Left lung (tissue), 10 donors: ENCODE data around the gene SLC25A10. TPM values are rescaled to one million over a fixed set of nuclear protein-coding genes. Genes with fewer than 3 reads are reported as not detected.

ENCODE experiments used
- ATAC-seq: fragments of 200-7000 bp; cut with Tn5 transposase; one replicate; pipeline ENCODE4 v1.9.1; 2020; ENCODE audit warnings: moderate library complexity
- DNase-seq, 4 donors: peaks; one replicate each; pipeline ENCODE4 v3.0.0-alpha.2; 2013 to 2020
- H3K27ac ChIP-seq, 2 donors: fragments of 200-600 bp; sonication (generic) in 1 of 2; one replicate each; pipeline versions ENCODE4 v1.5.0 to v1.8.0; 2020 to 2021
- H3K27me3 ChIP-seq, 2 donors: fragments of 200-600 bp; sonication (generic) in 1 of 2; one replicate each; pipeline versions ENCODE4 v1.5.0 to v1.8.0; 2020 to 2021
- H3K36me3 ChIP-seq, 2 donors: fragments of 200-600 bp; sonication (generic) in 1 of 2; one replicate each; pipeline versions ENCODE4 v1.5.0 to v1.8.0; 2020 to 2021
- H3K4me1 ChIP-seq, 2 donors: fragments of 200-600 bp; one replicate each; pipeline ENCODE4 v1.8.0; 2021
- H3K4me3 ChIP-seq, 2 donors: fragments of 200-600 bp; sonication (generic) in 1 of 2; one replicate each; pipeline versions ENCODE4 v1.5.0 to v1.8.0; 2020 to 2021; ENCODE audit warnings: mild to moderate bottlenecking in 1 of 2
- H3K9me3 ChIP-seq, 2 donors: fragments of 200-600 bp; sonication (generic) in 1 of 2; one replicate each; pipeline versions ENCODE4 v1.5.0 to v1.8.0; 2020 to 2021
- CTCF ChIP-seq, 2 donors: fragments of 200-600 bp; sonication (generic) in 1 of 2; IDR thresholded peaks; one replicate each; pipeline versions ENCODE4 v1.5.0 to v1.8.0; 2021; ENCODE audit warnings: antibody characterized with exemption in 2 of 2
- intact Hi-C, 2 donors: fragments of 100-400 bp; cut with DNase I; formaldehyde crosslinking; loops; one replicate each; pipeline versions ENCODE4 v1.11.2 to v1.14.2; 2022
- polyA plus RNA-seq, 6 donors: library from polyadenylated mRNA; unstranded; fragments of 120-200 nt; gene quantifications; one replicate each; pipeline ENCODE4 v1.2.1, GENCODE V29; 2013; ENCODE audit not compliant: insufficient read length in 6 of 6
- total RNA-seq, 2 donors: library from RNA; stranded (reverse); fragmentation: NEBNext Ultra II Directional; extraction: Animal tissue kit (Norgen Biotek cat#: 25700); gene quantifications; one replicate each; pipeline ENCODE4 v1.2.1, GENCODE V29; 2021
- donor health status: DM: no; HTN: yes; CAD: no.
- donor health status: DM: no; HTN: no; CAD: no.

SLC25A10 gene
- total and polyA plus RNA-seq, 8 donors = 7.6 to 20.2 (median 10.8) TPM

- Histone ChIP-seq H3K27me3 (no peaks in the 10 kb centered on the region), H3K9me3 (no peaks in the 10 kb centered on the region), H3K4me1 (peaks cover 12 to 36% of the 10 kb centered on the region in 2 donors), H3K4me3 (peak within 1 kb of the TSS; percentile 91 to 97), H3K36me3 (peaks cover 0 to 67% of the 10 kb centered on the region in 2 donors), H3K27ac (peak within 1 kb of the TSS; percentile 86 to 94)
- intact Hi-C loops = no loop called here
- ATAC-seq (peak; percentile 96), DNase-seq (peak; percentile 85 to 98 (median 95))
- peak; percentile 12 to 50 for TF ChIP-seq CTCF (IDR thresholded peaks at IDR 0.05)
Observed at GRCh38 chr17:81702934-81703746, 8.9 kb upstream of the SLC25A10 start, which contains the start of gene MRPL12. Gene MRPL12, plus strand, starts transcription at chr17:81703367. Its CDS starts 135 bp downstream, at chr17:81703502.

GRCh38 chr17:81703747-81704654 is 8.1 kb upstream of the SLC25A10 start:
- peaks cover 0 to 66% of the 10 kb centered on the region in 2 donors for H3K36me3 ChIP-seq
- intact Hi-C loops = no loop called here
- H3K9me3 ChIP-seq = no peaks in the 10 kb centered on the region
- H3K4me3 ChIP-seq = peak overlapping the region; percentile 91 to 97
- H3K4me1 ChIP-seq = peaks cover 12 to 36% of the 10 kb centered on the region in 2 donors
- DNase-seq (no peak), ATAC-seq (no peak)
- no peak for TF ChIP-seq CTCF (IDR thresholded peaks at IDR 0.05)
- peak overlapping the region; percentile 86 to 94 for H3K27ac ChIP-seq
- no peaks in the 10 kb centered on the region for H3K27me3 ChIP-seq

- DNase-seq (no peak), ATAC-seq (no peak)
- Histone ChIP-seq H3K4me3 (no peak overlapping the region), H3K27ac (no peak overlapping the region), H3K27me3 (no peaks in the 10 kb centered on the region), H3K9me3 (no peaks in the 10 kb centered on the region), H3K4me1 (peaks cover 16 to 44% of the 10 kb centered on the region in 2 donors), H3K36me3 (peaks cover 0 to 49% of the 10 kb centered on the region in 2 donors)
- no peak for TF ChIP-seq CTCF (IDR thresholded peaks at IDR 0.05)
- intact Hi-C loops = no loop called here
Observed at GRCh38 chr17:81705518-81706231, 6.4 kb upstream of the SLC25A10 start.

- ATAC-seq = no peak
- TF ChIP-seq CTCF (IDR thresholded peaks at IDR 0.05) = no peak
- Histone ChIP-seq H3K9me3 (no peaks in the 10 kb centered on the region), H3K4me1 (peaks cover 21 to 44% of the 10 kb centered on the region in 2 donors), H3K27me3 (no peaks in the 10 kb centered on the region), H3K36me3 (peaks cover 0 to 44% of the 10 kb centered on the region in 2 donors), H3K27ac (no peak overlapping the region), H3K4me3 (no peak overlapping the region)
- no peak for DNase-seq
- intact Hi-C loops = no loop called here
Observed at GRCh38 chr17:81706232-81706611, 5.9 kb upstream of the SLC25A10 start.
